CD14-positive monocyte (primary cell): Measurements from ENCODE around the gene EML6. TPM values are rescaled to one million over a fixed set of nuclear protein-coding genes. Genes with fewer than 3 reads are reported as not detected.

Experiments used
- DNase-seq, 3 donors: peaks; one replicate each; pipeline ENCODE4 v3.0.0-alpha.2; 2011 to 2022
- H2AFZ ChIP-seq: 2 replicates; pipeline ENCODE4 v1.6.0; 2012; ENCODE audit warnings: mild to moderate bottlenecking, low read depth, low read length, inconsistent platforms; ENCODE audit not compliant: insufficient read depth, poor library complexity, severe bottlenecking
- H3K27ac ChIP-seq, 2 donors: 1 replicate in 1 of 2; 2 replicates in 1 of 2; pipeline ENCODE4 v1.5.1; 2012 to 2013; ENCODE audit warnings: low read length in 2 of 2, control low read depth in 1 of 2, inconsistent platforms in 1 of 2, low read depth in 1 of 2, mild to moderate bottlenecking in 1 of 2
- H3K27me3 ChIP-seq, 2 donors: one replicate each; pipeline versions ENCODE4 v1.6.0 to v1.6.1; 2011 to 2013; ENCODE audit warnings: low read length in 2 of 2; ENCODE audit not compliant: control insufficient read depth in 2 of 2, insufficient read depth in 2 of 2
- H3K36me3 ChIP-seq, 2 donors: replicated peaks in 1 of 2; 1 replicate in 1 of 2; 2 replicates in 1 of 2; pipeline versions ENCODE4 v1.5.1 to v1.6.1; 2012 to 2013; ENCODE audit warnings: low read length in 2 of 2, control low read depth in 1 of 2, inconsistent platforms in 1 of 2, mild to moderate bottlenecking in 1 of 2; ENCODE audit not compliant: insufficient read depth in 2 of 2, control insufficient read depth in 1 of 2
- H3K4me1 ChIP-seq, 2 donors: 1 replicate in 1 of 2; 2 replicates in 1 of 2; pipeline versions ENCODE4 v1.5.1 to v1.6.1; 2012 to 2013; ENCODE audit warnings: low read length in 2 of 2, control low read depth in 1 of 2, inconsistent platforms in 1 of 2, mild to moderate bottlenecking in 1 of 2, moderate library complexity in 1 of 2; ENCODE audit not compliant: insufficient read depth in 2 of 2, control insufficient read depth in 1 of 2
- H3K4me2 ChIP-seq: replicated peaks from 2 replicates; pipeline ENCODE3; 2012; ENCODE audit warnings: low read length, moderate library complexity, mild to moderate bottlenecking; ENCODE audit not compliant: poor library complexity, severe bottlenecking; ENCODE audit errors: extremely low read depth
- H3K4me3 ChIP-seq, 3 experiments: fragments of 200-600 bp in 1 of 3; sonication (generic) in 1 of 3; replicated peaks in 1 of 3; 1 replicate in 2 of 3; 2 replicates in 1 of 3; pipeline ENCODE4 v1.5.1; 2011 to 2013; ENCODE audit warnings: low read length in 3 of 3, mild to moderate bottlenecking in 3 of 3, control low read depth in 2 of 3, low read depth in 2 of 3, inconsistent platforms in 1 of 3, moderate library complexity in 1 of 3
- H3K79me2 ChIP-seq: 2 replicates; pipeline ENCODE4 v1.6.0; 2012; ENCODE audit warnings: mild to moderate bottlenecking, control low read depth, inconsistent platforms, low read length, moderate library complexity; ENCODE audit not compliant: insufficient read depth
- H3K9ac ChIP-seq: 2 replicates; pipeline ENCODE4 v1.6.0; 2017; ENCODE audit warnings: low read length, mild to moderate bottlenecking; ENCODE audit not compliant: insufficient read depth, poor library complexity, severe bottlenecking
- H3K9me3 ChIP-seq, 2 donors: replicated peaks in 1 of 2; 1 replicate in 1 of 2; 2 replicates in 1 of 2; pipeline versions ENCODE4 v1.5.1 to v1.6.1; 2012 to 2013; ENCODE audit warnings: low read length in 2 of 2, control low read depth in 1 of 2; ENCODE audit not compliant: control insufficient read depth in 1 of 2, insufficient read depth in 1 of 2
- H4K20me1 ChIP-seq: 2 replicates; pipeline ENCODE4 v1.6.0; 2012; ENCODE audit warnings: mild to moderate bottlenecking, low read length, control low read depth, moderate library complexity; ENCODE audit not compliant: insufficient read depth
- H3K27ac Mint-ChIP-seq, 7 donors: one replicate each; pipeline ENCODE4 v1.8.0; 2020; ENCODE audit warnings: mild to moderate bottlenecking in 7 of 7, mixed read lengths in 7 of 7, moderate library complexity in 6 of 7, inconsistent platforms in 2 of 7
- H3K27me3 Mint-ChIP-seq, 3 donors: one replicate each; pipeline ENCODE4 v1.8.0; 2021 to 2022; ENCODE audit warnings: low read depth in 3 of 3, mild to moderate bottlenecking in 3 of 3, mixed read lengths in 3 of 3, moderate library complexity in 3 of 3, inconsistent platforms in 1 of 3
- H3K36me3 Mint-ChIP-seq, 2 donors: one replicate each; pipeline ENCODE4 v1.8.0; 2020; ENCODE audit warnings: mixed read lengths in 2 of 2, inconsistent platforms in 1 of 2, mild to moderate bottlenecking in 1 of 2
- H3K4me1 Mint-ChIP-seq: one replicate; pipeline ENCODE4 v1.8.0; 2020; ENCODE audit warnings: mild to moderate bottlenecking, mixed read lengths
- H3K4me3 Mint-ChIP-seq, 2 donors: one replicate each; pipeline ENCODE4 v1.8.0; 2020; ENCODE audit warnings: mild to moderate bottlenecking in 2 of 2, mixed read lengths in 2 of 2, moderate library complexity in 1 of 2
- H3K9me3 Mint-ChIP-seq, 7 donors: one replicate each; pipeline ENCODE4 v1.8.0; 2020 to 2022; ENCODE audit warnings: mixed read lengths in 7 of 7, mild to moderate bottlenecking in 6 of 7, moderate library complexity in 6 of 7, inconsistent platforms in 2 of 7
- CTCF ChIP-seq: fragments of 200-600 bp; IDR thresholded peaks from one replicate; pipeline ENCODE4 v1.8.0; 2022; ENCODE audit warnings: antibody characterized with exemption, mild to moderate bottlenecking
- WGBS: methylation state at CpG from one replicate; pipeline ENCODE4 v1.1.5; 2013; ENCODE audit warnings: missing lambda C conversion rate; ENCODE audit not compliant: insufficient coverage; 5-methylcytosine and 5-hydroxymethylcytosine counted together
- intact Hi-C, 2 donors: fragments of 100-400 bp; cut with micrococcal nuclease; formaldehyde crosslinking; loops; one replicate each; pipeline versions ENCODE4 v1.15.0 to v1.15.1; 2023
- polyA plus RNA-seq, 3 donors: library from polyadenylated mRNA; depleted of rRNA in 1 of 3; unstranded in 2 of 3; stranded (reverse) in 1 of 3; fragments of 300-500 nt in 2 of 3; fragments of >200 nt in 1 of 3; fragmentation: Illumina TruSeq in 2 of 3; gene quantifications; 1 replicate in 2 of 3; 2 replicates in 1 of 3; pipeline ENCODE4 v1.2.3, GENCODE V29; 2012 to 2021

EML6 gene
- polyA plus RNA-seq, 3 donors = 0.79 TPM; not detected in 2

DNA sequence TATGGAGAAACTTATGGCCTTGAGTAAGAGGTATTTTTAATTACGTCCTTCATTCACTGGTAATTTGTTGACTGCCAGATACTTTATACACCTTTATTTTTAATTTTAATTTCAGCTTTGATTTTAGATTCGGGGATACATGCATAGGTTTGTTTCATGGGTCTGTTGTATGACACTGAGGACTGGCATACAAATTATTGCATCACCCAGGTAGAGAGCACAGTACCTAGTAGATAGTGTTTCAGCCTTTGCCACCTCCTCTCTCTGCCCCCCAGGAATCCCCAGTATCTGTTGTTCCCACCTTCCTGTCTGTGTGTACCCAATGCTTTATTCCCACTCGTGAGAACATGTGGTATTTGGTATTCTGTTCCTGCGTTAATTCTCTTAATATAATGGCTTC, 188.8 kb downstream of the EML6 start:
- H3K4me2 ChIP-seq = no peak overlapping the region
- H3K9ac ChIP-seq = no peak overlapping the region
- no peaks in the 10 kb centered on the region for H3K4me1 ChIP-seq
- Mint-ChIP-seq H3K27me3 (peaks cover 1 to 2% (median 1%) of the 10 kb centered on the region in 3 donors), H3K9me3 (peaks cover 0 to 2% (median 0%) of the 10 kb centered on the region in 7 donors), H3K4me3 (no peak overlapping the region), H3K4me1 (no peaks in the 10 kb centered on the region), H3K36me3 (no peaks in the 10 kb centered on the region), H3K27ac (no peak overlapping the region)
- H3K9me3 ChIP-seq = no peaks in the 10 kb centered on the region
- no peaks in the 10 kb centered on the region for H3K27me3 ChIP-seq
- DNase-seq = no peak
- no peaks in the 10 kb centered on the region for H4K20me1 ChIP-seq
- H3K27ac ChIP-seq = no peak overlapping the region
- no peaks in the 10 kb centered on the region for H3K36me3 ChIP-seq
- WGBS = no CpG with 5 or more reads among the region's 4 CpGs
- H3K4me3 ChIP-seq = no peak overlapping the region
- no peaks in the 10 kb centered on the region for H3K79me2 ChIP-seq
- no peak for TF ChIP-seq CTCF
- H2AFZ ChIP-seq = no peak overlapping the region
- intact Hi-C loops = no loop called here

DNA sequence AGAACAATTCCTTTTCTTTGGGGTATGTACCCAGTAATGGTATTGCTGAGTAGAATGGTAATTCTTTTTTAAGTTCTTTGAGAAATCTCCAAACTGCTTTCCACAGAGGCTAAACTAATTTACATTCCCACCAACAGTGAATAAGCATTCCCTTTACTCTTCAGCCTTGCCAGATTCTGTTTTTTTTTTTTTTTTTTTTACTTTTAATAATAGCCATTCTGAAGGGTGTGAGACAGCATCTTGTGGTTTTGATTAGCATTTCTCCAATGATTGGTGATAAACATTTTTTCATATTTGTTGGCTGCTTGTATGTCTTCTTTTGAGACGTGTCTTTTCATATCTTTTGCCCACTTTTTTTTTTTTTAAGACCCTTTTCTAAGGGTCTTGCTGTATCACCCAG, 189.4 kb downstream of the EML6 start:
- Mint-ChIP-seq H3K36me3 (no peaks in the 10 kb centered on the region), H3K4me1 (no peaks in the 10 kb centered on the region), H3K27me3 (peaks cover 1 to 2% (median 1%) of the 10 kb centered on the region in 3 donors), H3K27ac (no peak overlapping the region), H3K4me3 (no peak overlapping the region), H3K9me3 (peaks cover 0 to 2% (median 0%) of the 10 kb centered on the region in 7 donors)
- no peak overlapping the region for H3K4me2 ChIP-seq
- no CpG with 5 or more reads among the region's 1 CpG for WGBS
- no peaks in the 10 kb centered on the region for H3K79me2 ChIP-seq
- H4K20me1 ChIP-seq = no peaks in the 10 kb centered on the region
- no peak overlapping the region for H3K9ac ChIP-seq
- no peaks in the 10 kb centered on the region for H3K27me3 ChIP-seq
- intact Hi-C loops = no loop called here
- no peak overlapping the region for H2AFZ ChIP-seq
- H3K4me3 ChIP-seq = no peak overlapping the region
- H3K4me1 ChIP-seq = no peaks in the 10 kb centered on the region
- no peaks in the 10 kb centered on the region for H3K36me3 ChIP-seq
- DNase-seq = no peak
- no peak overlapping the region for H3K27ac ChIP-seq
- TF ChIP-seq CTCF = no peak
- no peaks in the 10 kb centered on the region for H3K9me3 ChIP-seq
